Measurements from ENCODE around the gene LRIT2.

The LRIT2 gene

DNA sequence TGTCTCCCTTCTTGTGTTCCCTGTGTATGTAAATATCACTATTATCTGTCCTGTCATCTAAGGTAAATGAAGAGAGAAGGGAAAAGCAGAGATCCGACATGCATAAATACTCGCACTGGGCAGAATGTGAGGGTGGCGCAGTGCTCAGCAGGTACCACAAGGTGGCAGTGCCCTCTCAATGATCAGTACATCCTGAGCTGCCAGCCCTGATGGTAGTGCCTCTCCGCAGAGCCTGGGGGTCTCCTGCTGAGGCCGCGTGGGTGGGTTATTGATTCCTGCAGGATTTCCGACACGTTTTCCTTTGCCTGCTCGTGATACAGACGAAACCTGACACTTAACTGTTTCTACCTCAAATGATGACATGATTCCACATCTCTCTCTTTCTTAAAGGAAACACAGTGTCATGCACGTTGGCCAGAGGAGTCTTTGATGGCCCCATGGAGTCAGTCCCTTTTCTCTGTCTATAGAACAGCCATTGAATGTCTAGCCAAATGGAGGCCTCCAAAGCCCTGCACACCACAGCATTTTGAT, 39.3 kb upstream of the LRIT2 start:
- DNase-seq (ENCODE audit: low spot score), result no peak
- H3K4me3 ChIP-seq, result no peak overlapping the region
- TF ChIP-seq CTCF (IDR thresholded peaks at IDR 0.05), result peak; percentile 84
- no peak overlapping the region for H3K27ac ChIP-seq

DNA sequence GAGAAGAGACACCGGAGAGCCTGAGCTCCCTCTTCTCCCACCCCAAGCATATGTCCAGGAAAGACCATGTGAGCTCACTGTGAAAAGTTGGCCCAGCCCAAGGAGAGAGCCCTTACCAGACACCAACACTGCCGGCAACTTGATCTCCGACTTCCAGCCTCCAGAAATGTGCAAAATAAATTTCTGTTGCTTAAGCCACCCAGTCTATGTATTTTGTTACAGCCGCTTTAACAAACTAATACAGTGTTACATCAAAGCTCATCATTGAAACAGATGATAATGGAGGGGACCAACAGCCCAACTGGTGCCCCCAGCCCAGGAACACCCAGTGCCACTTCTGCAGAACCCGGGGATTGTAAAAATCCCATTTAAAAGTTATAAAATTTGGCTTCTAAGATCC, 38.4 kb upstream of the LRIT2 start:
- TF ChIP-seq CTCF (IDR thresholded peaks at IDR 0.05), result no peak
- DNase-seq (ENCODE audit: low spot score), result no peak
- no peak overlapping the region for H3K27ac ChIP-seq
- H3K4me3 ChIP-seq, result no peak overlapping the region

DNA sequence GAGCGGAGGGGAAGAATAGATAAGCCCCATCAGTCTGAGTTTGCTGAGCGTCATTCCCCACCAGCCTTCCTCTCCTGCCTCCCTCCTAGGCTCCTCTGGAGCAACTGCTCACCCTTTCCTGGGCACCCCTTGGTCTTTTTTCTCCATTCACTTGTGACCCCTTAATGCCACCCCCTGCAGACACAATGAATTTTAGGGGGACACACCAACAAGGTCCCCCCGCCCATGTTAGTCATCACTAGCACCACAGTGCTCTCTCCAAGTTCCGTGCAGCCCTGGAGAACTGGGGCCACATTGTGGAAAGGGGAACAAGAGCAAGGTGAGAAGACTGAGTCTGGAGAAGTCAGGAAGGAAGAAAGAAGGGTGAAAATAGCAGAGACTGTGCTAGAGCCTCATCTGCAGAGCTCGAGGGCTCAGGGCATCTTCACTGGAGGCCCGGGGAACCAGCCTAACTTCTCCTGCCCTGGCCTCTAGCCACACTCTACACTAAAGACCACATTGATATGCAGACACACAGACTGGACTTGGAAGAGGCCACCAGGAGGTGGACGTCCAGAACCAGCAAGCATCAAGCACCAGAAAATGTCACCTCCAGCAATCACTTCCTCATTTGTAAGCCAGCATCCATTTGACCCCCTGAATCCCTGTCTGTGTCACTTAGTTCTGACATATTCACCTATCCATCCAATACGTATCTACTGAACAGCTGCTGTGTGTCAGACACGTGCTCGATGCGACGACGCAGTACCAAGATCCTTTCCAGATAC, 37.0 kb upstream of the LRIT2 start:
- H3K27ac ChIP-seq, result no peak overlapping the region
- no peak for TF ChIP-seq CTCF (IDR thresholded peaks at IDR 0.05)
- no peak for DNase-seq (ENCODE audit: low spot score)
- no peak overlapping the region for H3K4me3 ChIP-seq

- Histone ChIP-seq H3K4me3 (no peak overlapping the region), H3K27ac (no peak overlapping the region)
- TF ChIP-seq CTCF (IDR thresholded peaks at IDR 0.05), result no peak
- no peak for DNase-seq (ENCODE audit: low spot score)
These were observed 36.0 kb upstream of the LRIT2 start for GRCh38 chr10:84261236-84261915.

DNA sequence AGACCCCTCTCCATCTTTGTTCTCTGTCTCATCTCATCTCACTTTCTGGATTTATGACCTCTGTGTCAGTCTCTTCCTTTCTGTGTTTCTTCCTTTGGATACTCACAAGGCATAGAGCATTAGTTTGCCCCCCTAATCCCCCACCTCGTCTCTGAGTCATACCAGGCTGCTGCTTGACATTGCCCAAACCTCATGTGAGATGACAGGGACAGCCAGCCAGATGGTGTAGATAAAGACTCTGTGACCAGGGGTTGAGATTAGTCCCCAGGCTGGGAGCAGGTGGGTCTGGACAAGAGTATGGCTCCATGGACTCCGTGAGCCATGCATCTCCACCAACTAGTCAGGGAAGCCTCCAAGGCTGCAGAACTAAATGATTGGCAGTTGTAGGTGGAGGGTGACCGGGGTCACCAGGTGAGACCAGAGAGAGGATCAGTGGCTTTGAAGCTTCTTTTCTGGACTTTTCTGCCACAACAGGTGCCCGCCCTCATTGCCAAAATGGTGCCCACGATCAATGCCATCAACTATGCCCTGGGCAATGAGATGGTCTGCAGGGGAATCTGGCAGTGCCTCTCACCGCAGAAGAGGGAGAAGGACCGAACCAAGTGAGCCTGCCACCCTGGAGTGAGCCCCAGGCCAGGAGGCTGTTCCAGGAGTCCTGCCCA, 32.8 kb upstream of the LRIT2 start:
- no peak overlapping the region for H3K27ac ChIP-seq
- no peak for DNase-seq (ENCODE audit: low spot score)
- H3K4me3 ChIP-seq, result no peak overlapping the region
- TF ChIP-seq CTCF (IDR thresholded peaks at IDR 0.05), result no peak

DNA sequence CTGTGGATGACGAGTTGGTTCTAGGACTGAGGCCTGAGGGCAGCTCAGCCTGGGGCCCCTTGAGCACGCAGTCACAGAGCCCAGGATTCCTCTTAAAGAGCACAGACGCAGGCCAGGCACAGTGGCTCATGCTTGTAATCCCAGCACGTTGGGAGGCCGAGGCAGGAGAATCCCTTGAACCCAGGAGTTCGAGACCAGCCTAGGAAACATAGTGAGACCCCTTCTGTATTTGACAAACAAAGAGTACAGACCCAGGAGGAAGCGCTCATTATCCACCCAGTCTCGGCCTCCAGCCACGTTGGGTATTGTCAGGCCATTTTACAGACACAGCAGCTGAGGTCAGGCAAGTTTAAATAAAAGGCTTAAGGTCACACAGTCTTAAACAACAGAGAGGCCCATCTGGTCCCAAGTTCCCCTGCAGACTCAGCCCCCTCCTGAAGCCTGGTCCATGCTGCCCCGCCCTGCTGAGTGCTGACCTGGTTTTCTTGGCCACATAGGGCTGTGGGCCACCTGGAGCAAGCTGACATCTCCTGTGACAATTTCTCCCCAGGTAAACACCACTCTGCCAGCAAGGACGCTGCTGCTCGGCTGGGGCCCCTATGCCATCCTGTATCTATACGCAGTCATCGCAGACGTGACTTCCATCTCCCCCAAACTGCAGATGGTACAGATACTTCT, 32.1 kb upstream of the LRIT2 start:
- DNase-seq (ENCODE audit: low spot score), result no peak
- H3K27ac ChIP-seq, result no peak overlapping the region
- H3K4me3 ChIP-seq, result peak overlapping the region; percentile 15
- TF ChIP-seq CTCF (IDR thresholded peaks at IDR 0.05), result no peak

All from coronary artery (tissue), 2 donors.